HL-60 (cell line): ENCODE data around the gene PGRMC1.

Experiments used
- GABPA ChIP-seq: IDR thresholded peaks from 2 replicates; pipeline ENCODE4 v1.6.1; 2012; ENCODE audit warnings: low read depth
- POLR2AphosphoS5 ChIP-seq: IDR thresholded peaks from 2 replicates; pipeline ENCODE4 v1.6.1; 2012; ENCODE audit warnings: low read depth
- REST ChIP-seq: IDR thresholded peaks from 2 replicates; pipeline ENCODE4 v1.6.1; 2012; ENCODE audit warnings: low read depth; ENCODE audit not compliant: insufficient replicate concordance
- SPI1 ChIP-seq: IDR thresholded peaks from 2 replicates; pipeline ENCODE4 v1.6.1; 2012; ENCODE audit warnings: low read depth, mild to moderate bottlenecking, borderline replicate concordance
- TF ChIP-seq, protein P1 (sequence below): IDR thresholded peaks from one replicate; pipeline ENCODE4 v1.5.1; 2011; ENCODE audit warnings: low read length, control low read depth, inconsistent platforms; ENCODE audit not compliant: insufficient read depth

DNA sequence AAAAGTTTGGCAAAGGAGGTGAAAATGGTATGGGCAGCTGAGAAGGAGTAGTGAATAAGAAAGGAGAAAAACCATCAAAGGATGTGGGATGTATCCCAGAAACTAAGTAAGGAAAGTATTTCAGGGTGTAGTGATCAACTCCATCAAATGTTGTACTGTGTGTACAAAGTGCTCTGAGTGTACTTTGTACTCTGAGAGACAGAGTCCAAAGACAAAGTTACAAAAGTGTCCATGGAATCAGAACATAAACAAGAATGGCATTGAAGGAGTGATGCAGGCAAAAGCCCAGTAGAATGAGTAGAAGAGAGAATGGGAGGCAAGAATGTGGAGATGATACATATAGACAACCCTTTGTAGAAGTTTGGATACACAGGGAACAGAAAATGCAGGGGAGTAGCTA is 12.3 kb upstream of the PGRMC1 start:
- TF ChIP-seq POLR2AphosphoS5, result no peak
- TF ChIP-seq, protein P1, sequence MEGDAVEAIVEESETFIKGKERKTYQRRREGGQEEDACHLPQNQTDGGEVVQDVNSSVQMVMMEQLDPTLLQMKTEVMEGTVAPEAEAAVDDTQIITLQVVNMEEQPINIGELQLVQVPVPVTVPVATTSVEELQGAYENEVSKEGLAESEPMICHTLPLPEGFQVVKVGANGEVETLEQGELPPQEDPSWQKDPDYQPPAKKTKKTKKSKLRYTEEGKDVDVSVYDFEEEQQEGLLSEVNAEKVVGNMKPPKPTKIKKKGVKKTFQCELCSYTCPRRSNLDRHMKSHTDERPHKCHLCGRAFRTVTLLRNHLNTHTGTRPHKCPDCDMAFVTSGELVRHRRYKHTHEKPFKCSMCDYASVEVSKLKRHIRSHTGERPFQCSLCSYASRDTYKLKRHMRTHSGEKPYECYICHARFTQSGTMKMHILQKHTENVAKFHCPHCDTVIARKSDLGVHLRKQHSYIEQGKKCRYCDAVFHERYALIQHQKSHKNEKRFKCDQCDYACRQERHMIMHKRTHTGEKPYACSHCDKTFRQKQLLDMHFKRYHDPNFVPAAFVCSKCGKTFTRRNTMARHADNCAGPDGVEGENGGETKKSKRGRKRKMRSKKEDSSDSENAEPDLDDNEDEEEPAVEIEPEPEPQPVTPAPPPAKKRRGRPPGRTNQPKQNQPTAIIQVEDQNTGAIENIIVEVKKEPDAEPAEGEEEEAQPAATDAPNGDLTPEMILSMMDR, result no peak
- TF ChIP-seq REST, result no peak
- no peak for TF ChIP-seq GABPA
- TF ChIP-seq SPI1, result no peak
